ENCODE measurements around the gene PRDM16.

PRDM16 gene

GRCh38 chr1:3069491-3070308, 697 bp downstream of the PRDM16 start:
- no peaks in the 10 kb centered on the region for H3K36me3 ChIP-seq (ENCODE audit: control insufficient read depth in 2 of 2, insufficient read depth in 2 of 2, low read length in 2 of 2)
- H3K27me3 ChIP-seq (ENCODE audit: control insufficient read depth in 2 of 2, insufficient read depth in 2 of 2, low read length in 2 of 2), result peaks cover 25 to 33% of the 10 kb centered on the region in 2 donors
- no peak overlapping the region for H3K27ac ChIP-seq (ENCODE audit: low read depth in 2 of 2, low read length in 2 of 2)
- H3K4me1 ChIP-seq (ENCODE audit: control insufficient read depth in 2 of 2, insufficient read depth in 2 of 2, low read length in 2 of 2), result no peaks in the 10 kb centered on the region
- peak overlapping the region; percentile 52 to 60 for H3K4me3 ChIP-seq (ENCODE audit: low read length in 2 of 2)
- H3K9me3 ChIP-seq (ENCODE audit: control insufficient read depth in 2 of 2, low read length in 2 of 2), result no peaks in the 10 kb centered on the region
- H3K9ac ChIP-seq (ENCODE audit: low read depth in 1 of 2, low read length in 2 of 2), result peak overlapping the region in 1 of 2 donors; percentile 54

- no peaks in the 10 kb centered on the region for H3K9me3 ChIP-seq (ENCODE audit: control insufficient read depth in 2 of 2, low read length in 2 of 2)
- H3K36me3 ChIP-seq (ENCODE audit: control insufficient read depth in 2 of 2, insufficient read depth in 2 of 2, low read length in 2 of 2), result no peaks in the 10 kb centered on the region
- no peak overlapping the region for H3K27ac ChIP-seq (ENCODE audit: low read depth in 2 of 2, low read length in 2 of 2)
- H3K9ac ChIP-seq (ENCODE audit: low read depth in 1 of 2, low read length in 2 of 2), result no peak overlapping the region
- H3K27me3 ChIP-seq (ENCODE audit: control insufficient read depth in 2 of 2, insufficient read depth in 2 of 2, low read length in 2 of 2), result peaks cover 22 to 28% of the 10 kb centered on the region in 2 donors
- no peaks in the 10 kb centered on the region for H3K4me1 ChIP-seq (ENCODE audit: control insufficient read depth in 2 of 2, insufficient read depth in 2 of 2, low read length in 2 of 2)
- peak overlapping the region; percentile 52 to 60 for H3K4me3 ChIP-seq (ENCODE audit: low read length in 2 of 2)
Observed at GRCh38 chr1:3070309-3070643, 1.3 kb downstream of the PRDM16 start.

DNA sequence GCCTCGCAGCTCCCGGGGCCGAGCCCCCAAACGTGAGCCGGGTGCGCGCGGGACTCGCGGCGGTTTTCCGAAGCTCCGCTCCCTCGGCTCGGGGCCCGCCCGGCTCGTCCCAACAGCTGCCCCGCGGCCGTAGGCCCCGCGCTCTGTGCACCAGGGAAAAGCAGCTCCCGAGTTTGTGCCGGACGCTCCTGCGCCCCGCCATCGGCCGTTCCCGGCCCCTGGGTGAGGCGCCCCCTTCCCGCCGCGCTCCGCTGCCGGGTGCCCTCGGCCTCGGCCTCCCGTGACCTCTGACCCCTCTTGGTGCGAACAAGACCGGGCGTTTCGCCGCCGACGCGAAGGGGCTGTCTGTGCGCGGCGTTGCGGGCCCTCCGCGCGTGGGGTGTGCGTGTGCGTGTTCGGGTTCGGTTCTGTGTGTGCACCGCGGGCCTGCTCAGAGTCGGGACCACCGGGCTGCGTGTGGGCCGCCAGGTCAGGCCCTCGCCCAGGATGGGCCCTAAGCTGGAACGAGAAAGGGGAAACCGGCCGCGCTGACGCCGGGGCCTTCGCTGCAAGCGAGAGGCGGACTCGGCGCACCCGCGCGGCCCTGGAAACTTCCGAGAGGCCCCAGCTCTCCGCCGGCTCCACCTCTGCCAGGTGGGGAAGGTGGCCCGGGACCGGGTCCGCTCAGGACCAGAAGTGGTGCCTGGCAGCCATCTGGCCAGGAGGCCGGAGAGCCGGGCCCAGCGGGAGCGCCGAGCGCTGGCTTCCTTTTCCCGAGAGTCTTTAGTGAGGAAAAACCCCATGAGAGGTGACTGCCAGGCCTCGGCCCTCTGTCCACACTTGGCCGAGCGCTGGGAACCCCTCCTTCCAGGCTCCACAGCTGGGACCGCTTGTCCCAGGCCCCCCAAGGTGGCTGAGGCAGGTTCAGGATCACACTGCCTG, 1.9 kb downstream of the PRDM16 start:
- Histone ChIP-seq H3K27ac (ENCODE audit: low read depth in 2 of 2, low read length in 2 of 2) (no peak overlapping the region), H3K9me3 (ENCODE audit: control insufficient read depth in 2 of 2, low read length in 2 of 2) (no peaks in the 10 kb centered on the region), H3K36me3 (ENCODE audit: control insufficient read depth in 2 of 2, insufficient read depth in 2 of 2, low read length in 2 of 2) (no peaks in the 10 kb centered on the region), H3K4me3 (ENCODE audit: low read length in 2 of 2) (no peak overlapping the region), H3K9ac (ENCODE audit: low read depth in 1 of 2, low read length in 2 of 2) (no peak overlapping the region), H3K27me3 (ENCODE audit: control insufficient read depth in 2 of 2, insufficient read depth in 2 of 2, low read length in 2 of 2) (peaks cover 17 to 26% of the 10 kb centered on the region in 2 donors), H3K4me1 (ENCODE audit: control insufficient read depth in 2 of 2, insufficient read depth in 2 of 2, low read length in 2 of 2) (no peaks in the 10 kb centered on the region)

DNA sequence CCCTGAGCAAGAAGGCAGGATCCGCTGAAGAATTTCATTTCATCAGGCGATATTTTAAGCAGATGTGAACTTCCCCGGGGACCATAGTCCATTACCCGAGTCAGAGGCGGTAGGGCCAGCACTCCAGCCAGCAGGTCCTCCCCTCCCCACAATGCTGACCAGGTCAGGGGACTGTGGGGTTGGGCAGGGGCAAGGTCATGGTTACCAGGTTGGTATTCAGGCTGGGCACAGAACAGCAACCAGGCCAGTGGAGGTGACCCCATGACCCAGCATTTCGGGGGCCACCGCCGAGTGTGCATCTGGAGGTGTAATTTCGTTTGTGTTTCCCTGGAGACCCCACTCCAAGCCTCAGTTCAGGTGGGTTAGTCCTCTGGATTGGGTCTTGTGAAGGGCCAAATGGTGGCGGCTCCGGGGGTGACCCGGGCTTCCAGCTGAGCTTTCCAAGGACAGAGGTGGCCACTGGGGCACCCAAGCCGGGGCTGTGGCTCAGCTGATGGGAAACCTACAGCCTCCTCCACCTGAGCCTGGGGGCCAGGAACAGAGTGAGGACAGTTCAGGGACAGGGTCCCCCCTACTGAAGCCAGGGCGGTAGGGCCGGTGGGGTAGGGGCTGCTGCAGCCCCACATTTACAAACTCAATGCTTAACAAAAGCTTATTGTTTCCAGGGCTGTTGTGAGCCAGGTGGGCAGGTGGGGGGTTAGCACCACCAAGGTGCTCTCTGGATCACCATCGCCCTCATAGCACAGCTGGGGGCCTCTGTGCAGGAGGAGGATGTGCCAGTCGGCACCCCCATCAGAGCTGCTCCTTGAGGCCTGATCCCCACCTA, 2.8 kb downstream of the PRDM16 start:
- Histone ChIP-seq H3K9ac (ENCODE audit: low read depth in 1 of 2, low read length in 2 of 2) (no peak overlapping the region), H3K9me3 (ENCODE audit: control insufficient read depth in 2 of 2, low read length in 2 of 2) (no peaks in the 10 kb centered on the region), H3K27me3 (ENCODE audit: control insufficient read depth in 2 of 2, insufficient read depth in 2 of 2, low read length in 2 of 2) (peaks cover 10 to 20% of the 10 kb centered on the region in 2 donors), H3K27ac (ENCODE audit: low read depth in 2 of 2, low read length in 2 of 2) (no peak overlapping the region), H3K4me1 (ENCODE audit: control insufficient read depth in 2 of 2, insufficient read depth in 2 of 2, low read length in 2 of 2) (no peaks in the 10 kb centered on the region), H3K36me3 (ENCODE audit: control insufficient read depth in 2 of 2, insufficient read depth in 2 of 2, low read length in 2 of 2) (no peaks in the 10 kb centered on the region), H3K4me3 (ENCODE audit: low read length in 2 of 2) (no peak overlapping the region)

DNA sequence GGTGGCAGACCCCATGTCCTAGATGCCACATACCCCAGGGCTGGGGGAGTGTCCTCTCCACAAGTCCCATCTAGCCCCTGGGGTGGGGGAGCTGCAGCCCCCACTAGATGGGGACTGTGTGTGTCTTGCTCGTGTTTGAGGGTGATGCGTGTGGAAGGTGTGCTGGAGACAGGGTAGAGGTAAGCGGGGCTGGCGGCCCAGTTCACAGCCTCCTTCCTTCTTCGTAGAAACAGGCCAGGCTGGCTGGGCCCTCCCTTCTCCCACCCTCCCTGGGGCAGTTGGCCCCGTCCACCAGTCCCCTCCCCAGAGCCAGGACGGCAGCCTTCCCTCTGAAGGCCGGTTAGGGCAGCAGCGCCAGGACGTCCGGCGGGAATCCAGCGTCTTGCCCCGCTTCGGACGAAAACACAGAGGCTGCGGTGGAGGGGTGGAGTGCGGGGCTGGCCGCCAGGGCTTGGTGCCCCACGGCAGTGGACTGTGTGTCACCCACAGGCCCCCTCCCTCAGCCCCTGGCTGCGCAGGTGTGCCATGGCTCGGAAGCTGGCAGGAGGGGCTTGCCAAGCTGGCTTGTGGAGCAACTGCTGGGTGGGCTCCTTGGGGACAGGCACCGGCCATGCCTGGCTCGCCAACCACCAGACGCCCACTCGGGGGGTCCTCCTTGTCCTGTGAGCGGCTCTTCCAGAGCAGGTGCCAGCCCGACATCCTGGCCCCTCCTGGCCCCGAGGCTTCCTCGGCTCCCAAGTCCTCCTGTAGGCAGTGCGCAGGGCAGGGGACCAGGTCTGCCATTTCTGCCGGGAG, 3.6 kb downstream of the PRDM16 start:
- Histone ChIP-seq H3K27ac (ENCODE audit: low read depth in 2 of 2, low read length in 2 of 2) (no peak overlapping the region), H3K9ac (ENCODE audit: low read depth in 1 of 2, low read length in 2 of 2) (no peak overlapping the region), H3K4me3 (ENCODE audit: low read length in 2 of 2) (no peak overlapping the region), H3K27me3 (ENCODE audit: control insufficient read depth in 2 of 2, insufficient read depth in 2 of 2, low read length in 2 of 2) (peaks cover 4 to 15% of the 10 kb centered on the region in 2 donors), H3K4me1 (ENCODE audit: control insufficient read depth in 2 of 2, insufficient read depth in 2 of 2, low read length in 2 of 2) (no peaks in the 10 kb centered on the region), H3K36me3 (ENCODE audit: control insufficient read depth in 2 of 2, insufficient read depth in 2 of 2, low read length in 2 of 2) (no peaks in the 10 kb centered on the region), H3K9me3 (ENCODE audit: control insufficient read depth in 2 of 2, low read length in 2 of 2) (no peaks in the 10 kb centered on the region)

DNA sequence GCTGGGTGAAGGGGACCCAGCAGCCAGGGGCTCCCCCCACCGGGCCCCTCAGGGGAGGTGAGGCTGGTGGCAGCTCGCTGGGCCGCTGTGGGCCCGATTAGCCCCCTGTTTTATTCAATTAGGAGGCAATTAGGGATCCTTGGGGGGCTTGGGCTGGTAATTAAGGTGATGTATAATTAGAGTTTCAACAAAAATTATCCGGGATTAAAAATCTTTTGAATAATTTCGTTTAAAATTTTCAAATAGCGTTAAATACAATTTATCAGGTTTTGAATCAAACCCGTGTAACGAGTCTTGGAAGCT, 4.1 kb downstream of the PRDM16 start:
- Histone ChIP-seq H3K27me3 (ENCODE audit: control insufficient read depth in 2 of 2, insufficient read depth in 2 of 2, low read length in 2 of 2) (peaks cover 4 to 15% of the 10 kb centered on the region in 2 donors), H3K36me3 (ENCODE audit: control insufficient read depth in 2 of 2, insufficient read depth in 2 of 2, low read length in 2 of 2) (no peaks in the 10 kb centered on the region), H3K4me3 (ENCODE audit: low read length in 2 of 2) (no peak overlapping the region), H3K4me1 (ENCODE audit: control insufficient read depth in 2 of 2, insufficient read depth in 2 of 2, low read length in 2 of 2) (no peaks in the 10 kb centered on the region), H3K27ac (ENCODE audit: low read depth in 2 of 2, low read length in 2 of 2) (no peak overlapping the region), H3K9ac (ENCODE audit: low read depth in 1 of 2, low read length in 2 of 2) (no peak overlapping the region), H3K9me3 (ENCODE audit: control insufficient read depth in 2 of 2, low read length in 2 of 2) (no peaks in the 10 kb centered on the region)

GRCh38 chr1:3073489-3074296, 4.7 kb downstream of the PRDM16 start:
- no peaks in the 10 kb centered on the region for H3K36me3 ChIP-seq (ENCODE audit: control insufficient read depth in 2 of 2, insufficient read depth in 2 of 2, low read length in 2 of 2)
- no peak overlapping the region for H3K4me3 ChIP-seq (ENCODE audit: low read length in 2 of 2)
- no peaks in the 10 kb centered on the region for H3K9me3 ChIP-seq (ENCODE audit: control insufficient read depth in 2 of 2, low read length in 2 of 2)
- no peak overlapping the region for H3K27ac ChIP-seq (ENCODE audit: low read depth in 2 of 2, low read length in 2 of 2)
- no peaks in the 10 kb centered on the region for H3K4me1 ChIP-seq (ENCODE audit: control insufficient read depth in 2 of 2, insufficient read depth in 2 of 2, low read length in 2 of 2)
- no peak overlapping the region for H3K9ac ChIP-seq (ENCODE audit: low read depth in 1 of 2, low read length in 2 of 2)
- H3K27me3 ChIP-seq (ENCODE audit: control insufficient read depth in 2 of 2, insufficient read depth in 2 of 2, low read length in 2 of 2), result peaks cover 4 to 15% of the 10 kb centered on the region in 2 donors

GRCh38 chr1:3074297-3074741, 5.3 kb downstream of the PRDM16 start:
- Histone ChIP-seq H3K9ac (ENCODE audit: low read depth in 1 of 2, low read length in 2 of 2) (no peak overlapping the region), H3K9me3 (ENCODE audit: control insufficient read depth in 2 of 2, low read length in 2 of 2) (no peaks in the 10 kb centered on the region), H3K27ac (ENCODE audit: low read depth in 2 of 2, low read length in 2 of 2) (no peak overlapping the region), H3K4me3 (ENCODE audit: low read length in 2 of 2) (no peak overlapping the region), H3K27me3 (ENCODE audit: control insufficient read depth in 2 of 2, insufficient read depth in 2 of 2, low read length in 2 of 2) (peaks cover 4 to 15% of the 10 kb centered on the region in 2 donors), H3K4me1 (ENCODE audit: control insufficient read depth in 2 of 2, insufficient read depth in 2 of 2, low read length in 2 of 2) (no peaks in the 10 kb centered on the region), H3K36me3 (ENCODE audit: control insufficient read depth in 2 of 2, insufficient read depth in 2 of 2, low read length in 2 of 2) (no peaks in the 10 kb centered on the region)

GRCh38 chr1:3074800-3075199, 5.8 kb downstream of the PRDM16 start:
- no peak overlapping the region for H3K27ac ChIP-seq (ENCODE audit: low read depth in 2 of 2, low read length in 2 of 2)
- H3K27me3 ChIP-seq (ENCODE audit: control insufficient read depth in 2 of 2, insufficient read depth in 2 of 2, low read length in 2 of 2), result peaks cover 4 to 15% of the 10 kb centered on the region in 2 donors
- H3K9me3 ChIP-seq (ENCODE audit: control insufficient read depth in 2 of 2, low read length in 2 of 2), result no peaks in the 10 kb centered on the region
- H3K4me1 ChIP-seq (ENCODE audit: control insufficient read depth in 2 of 2, insufficient read depth in 2 of 2, low read length in 2 of 2), result no peaks in the 10 kb centered on the region
- H3K36me3 ChIP-seq (ENCODE audit: control insufficient read depth in 2 of 2, insufficient read depth in 2 of 2, low read length in 2 of 2), result no peaks in the 10 kb centered on the region
- no peak overlapping the region for H3K9ac ChIP-seq (ENCODE audit: low read depth in 1 of 2, low read length in 2 of 2)
- H3K4me3 ChIP-seq (ENCODE audit: low read length in 2 of 2), result no peak overlapping the region

Measured in mucosa of rectum (tissue), 2 donors.